ENCODE results near the gene TSPAN17.
A peak's percentile ranks its signal among the peaks of the same experiment; 100 is the strongest.

TSPAN17 gene

GRCh38 chr5:176624142-176624541 is 23.1 kb upstream of the TSPAN17 start:
- no peak for DNase-seq

- no peak for DNase-seq
These were observed 22.3 kb upstream of the TSPAN17 start for GRCh38 chr5:176624938-176625337.

- DNase-seq = no peak
These were observed 21.8 kb upstream of the TSPAN17 start for GRCh38 chr5:176625512-176625911.

- DNase-seq = no peak
These were observed 21.1 kb upstream of the TSPAN17 start for GRCh38 chr5:176625966-176626875.

GRCh38 chr5:176626876-176627236 is 20.4 kb upstream of the TSPAN17 start:
- no peak for DNase-seq

- DNase-seq = no peak
These were observed 19.7 kb upstream of the TSPAN17 start for GRCh38 chr5:176627582-176627981.

GRCh38 chr5:176628406-176629228 is 18.7 kb upstream of the TSPAN17 start:
- DNase-seq = no peak

GRCh38 chr5:176629317-176629852 is 17.9 kb upstream of the TSPAN17 start:
- no peak for DNase-seq

GRCh38 chr5:176629853-176630680 is 17.2 kb upstream of the TSPAN17 start, which contains the start of the genes EIF4E1B and SNCB:
Gene EIF4E1B, plus strand, starts transcription at chr5:176630675. Its CDS starts 12,113 bp downstream, at chr5:176642788.
Gene SNCB, minus strand, starts transcription at chr5:176630534. Its CDS starts 880 bp downstream, at chr5:176629654.
- DNase-seq = peak; percentile 57

GRCh38 chr5:176630681-176631222 is 16.5 kb upstream of the TSPAN17 start:
- no peak for DNase-seq

GRCh38 chr5:176631383-176632200 is 15.7 kb upstream of the TSPAN17 start:
- no peak for DNase-seq

GRCh38 chr5:176632745-176633144 is 14.5 kb upstream of the TSPAN17 start:
- DNase-seq = no peak

GRCh38 chr5:176633598-176633997 is 13.7 kb upstream of the TSPAN17 start:
- DNase-seq = no peak

- no peak for DNase-seq
These were observed 10.9 kb upstream of the TSPAN17 start for GRCh38 chr5:176636426-176636825.

- DNase-seq = no peak
These were observed 9.7 kb upstream of the TSPAN17 start for GRCh38 chr5:176637556-176637955.

GRCh38 chr5:176638437-176638836 is 8.8 kb upstream of the TSPAN17 start:
- no peak for DNase-seq

- DNase-seq = no peak
These were observed 8.1 kb upstream of the TSPAN17 start for GRCh38 chr5:176639208-176639607.

GRCh38 chr5:176639981-176640380 is 7.3 kb upstream of the TSPAN17 start:
- no peak for DNase-seq

GRCh38 chr5:176640616-176641015 is 6.7 kb upstream of the TSPAN17 start:
- DNase-seq = no peak

- no peak for DNase-seq
These were observed 4.4 kb upstream of the TSPAN17 start for GRCh38 chr5:176642675-176643490.

Data from EL (cell line).